Stomach (tissue), 4 donors: ENCODE measurements around the gene PPP1R16B.

Experiments
- EP300 ChIP-seq: sonication (generic); formaldehyde crosslinking; IDR thresholded peaks from one replicate; pipeline ENCODE4 v1.6.1; 2017; ENCODE audit warnings: antibody characterized with exemption
- TF ChIP-seq, protein P1 (sequence below), 7 experiments: fragments of 450-650 bp in 4 of 7; fragments of 200-600 bp in 3 of 7; sonication (generic) in 3 of 7; IDR thresholded peaks; one replicate each; pipeline ENCODE4 v1.5.1; 2016 to 2019; ENCODE audit warnings: antibody characterized with exemption in 7 of 7, control low read depth in 2 of 7, mild to moderate bottlenecking in 1 of 7

DNA sequence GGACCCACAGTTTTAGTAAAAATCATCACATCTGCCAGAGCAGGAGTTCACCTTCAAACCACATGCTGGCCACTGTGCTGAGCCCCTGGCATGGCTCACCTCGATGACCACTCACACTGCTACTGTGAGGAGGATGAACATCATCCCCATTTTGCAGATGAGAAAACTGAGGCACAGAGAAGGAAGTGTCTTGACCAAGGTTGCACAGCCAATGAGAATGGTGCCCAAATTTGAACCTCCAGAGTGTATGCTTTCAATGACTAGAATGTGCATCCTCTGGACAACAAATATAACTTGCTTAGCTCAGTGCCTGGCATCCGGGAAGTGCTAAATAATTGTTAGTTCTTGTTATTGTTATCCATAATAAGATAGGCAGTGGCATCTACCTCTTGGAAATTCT lies 83.6 kb downstream of the PPP1R16B start:
- TF ChIP-seq, protein P1, sequence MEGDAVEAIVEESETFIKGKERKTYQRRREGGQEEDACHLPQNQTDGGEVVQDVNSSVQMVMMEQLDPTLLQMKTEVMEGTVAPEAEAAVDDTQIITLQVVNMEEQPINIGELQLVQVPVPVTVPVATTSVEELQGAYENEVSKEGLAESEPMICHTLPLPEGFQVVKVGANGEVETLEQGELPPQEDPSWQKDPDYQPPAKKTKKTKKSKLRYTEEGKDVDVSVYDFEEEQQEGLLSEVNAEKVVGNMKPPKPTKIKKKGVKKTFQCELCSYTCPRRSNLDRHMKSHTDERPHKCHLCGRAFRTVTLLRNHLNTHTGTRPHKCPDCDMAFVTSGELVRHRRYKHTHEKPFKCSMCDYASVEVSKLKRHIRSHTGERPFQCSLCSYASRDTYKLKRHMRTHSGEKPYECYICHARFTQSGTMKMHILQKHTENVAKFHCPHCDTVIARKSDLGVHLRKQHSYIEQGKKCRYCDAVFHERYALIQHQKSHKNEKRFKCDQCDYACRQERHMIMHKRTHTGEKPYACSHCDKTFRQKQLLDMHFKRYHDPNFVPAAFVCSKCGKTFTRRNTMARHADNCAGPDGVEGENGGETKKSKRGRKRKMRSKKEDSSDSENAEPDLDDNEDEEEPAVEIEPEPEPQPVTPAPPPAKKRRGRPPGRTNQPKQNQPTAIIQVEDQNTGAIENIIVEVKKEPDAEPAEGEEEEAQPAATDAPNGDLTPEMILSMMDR (IDR thresholded peaks at IDR 0.05) = no peak
- TF ChIP-seq EP300 = no peak
